Measurements from ENCODE around the gene CYTIP. TPM values are rescaled to one million over a fixed set of nuclear protein-coding genes. Genes with fewer than 3 reads are reported as not detected.

Gene CYTIP
- total RNA-seq, 1 experiment from 2014 or later, result 0.87 TPM

DNA sequence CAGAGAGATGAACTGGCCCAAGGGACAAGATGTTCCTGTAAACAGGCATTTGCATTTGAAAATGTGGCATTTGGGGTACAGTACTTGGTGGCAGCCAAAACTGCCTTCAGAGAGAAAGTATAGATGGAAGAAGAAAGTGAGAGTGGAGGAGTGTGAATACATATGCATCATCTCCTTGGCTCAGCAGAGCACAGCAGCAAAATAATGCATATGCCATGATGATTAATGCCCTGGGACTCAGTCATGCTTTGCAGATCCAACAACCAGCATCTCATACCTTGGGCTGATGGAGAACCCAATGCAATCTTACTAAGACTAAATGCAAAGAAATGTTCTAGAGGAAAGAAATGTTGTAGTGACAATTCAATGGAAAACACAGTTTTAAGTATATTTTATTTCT lies 29.7 kb upstream of the CYTIP start:
- no peak overlapping the region for H3K4me3 ChIP-seq (ENCODE audit: insufficient read depth, low read depth, low read length)
- H3K36me3 ChIP-seq (replicated peaks; ENCODE audit: control insufficient read depth, insufficient read depth, low read length), result no peaks in the 10 kb centered on the region
- no peaks in the 10 kb centered on the region for H3K27me3 ChIP-seq (ENCODE audit: control insufficient read depth, insufficient read depth, low read length)
- DNase-seq, result no peak

DNA sequence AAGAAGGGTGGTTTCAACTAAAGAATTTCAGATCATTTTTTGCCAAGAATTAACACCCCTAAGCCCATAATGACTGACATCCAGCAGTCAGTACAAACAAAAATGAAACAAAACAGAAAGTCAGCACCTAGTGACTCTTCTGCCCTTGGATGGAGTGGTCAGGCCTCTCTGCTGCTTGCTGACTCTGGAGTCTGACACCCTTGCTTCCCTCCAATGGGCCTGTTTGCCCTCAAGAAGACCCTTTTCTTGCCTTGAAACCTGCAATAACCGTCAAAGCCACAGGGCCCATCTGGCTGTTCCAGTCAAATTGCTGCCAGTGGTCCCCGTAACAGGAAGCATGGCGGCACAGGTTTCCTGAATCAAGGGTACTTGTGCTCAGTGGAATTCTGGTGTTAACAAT lies 27.2 kb upstream of the CYTIP start:
- Histone ChIP-seq H3K4me3 (ENCODE audit: insufficient read depth, low read depth, low read length) (no peak overlapping the region), H3K27me3 (ENCODE audit: control insufficient read depth, insufficient read depth, low read length) (no peaks in the 10 kb centered on the region), H3K36me3 (replicated peaks; ENCODE audit: control insufficient read depth, insufficient read depth, low read length) (no peaks in the 10 kb centered on the region)
- DNase-seq, result no peak

DNA sequence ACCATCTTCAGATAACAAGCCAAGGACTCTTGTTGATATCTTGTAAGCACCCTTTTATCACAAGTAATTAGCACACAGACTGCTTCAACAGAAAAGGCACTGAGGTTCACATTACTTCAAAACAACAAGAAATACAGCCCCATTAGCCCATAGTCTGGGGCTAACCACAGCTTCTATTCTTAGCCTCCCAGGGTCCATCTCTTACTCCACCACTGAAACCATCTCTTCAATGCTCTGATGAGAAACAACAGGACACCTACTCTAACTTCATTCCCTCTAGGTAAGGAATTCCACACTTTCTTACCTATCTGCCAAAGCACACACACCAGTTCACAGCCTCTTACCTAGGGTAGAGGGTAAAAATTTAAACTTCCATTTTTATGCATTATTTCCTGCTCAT lies 26.4 kb upstream of the CYTIP start:
- DNase-seq, result no peak

DNA sequence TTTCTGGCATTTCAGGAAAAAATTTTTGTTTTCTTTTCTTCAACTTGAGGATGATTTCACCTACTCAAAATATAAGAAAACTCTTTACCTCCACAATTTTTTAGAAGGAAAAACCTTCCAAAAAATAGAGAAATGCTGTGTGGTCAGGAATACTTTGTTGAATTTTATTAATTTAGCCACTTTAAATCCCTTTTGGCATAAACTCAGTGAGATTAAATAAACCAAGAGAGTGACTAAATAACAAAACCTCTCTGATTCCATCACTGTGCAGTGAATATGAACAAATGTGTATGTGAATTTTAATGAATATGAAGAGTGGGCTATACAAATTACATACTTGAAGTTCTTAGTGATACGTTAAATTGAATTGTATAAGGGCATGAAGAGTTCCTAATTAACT lies 25.8 kb upstream of the CYTIP start:
- Histone ChIP-seq H3K36me3 (replicated peaks; ENCODE audit: control insufficient read depth, insufficient read depth, low read length) (no peaks in the 10 kb centered on the region), H3K27me3 (ENCODE audit: control insufficient read depth, insufficient read depth, low read length) (no peaks in the 10 kb centered on the region), H3K4me3 (ENCODE audit: insufficient read depth, low read depth, low read length) (no peak overlapping the region)
- DNase-seq, result no peak

More for the DNA sequence above, 26.4 kb upstream of the CYTIP start:
- no peaks in the 10 kb centered on the region for H3K27me3 ChIP-seq (ENCODE audit: control insufficient read depth, insufficient read depth, low read length)
- no peaks in the 10 kb centered on the region for H3K36me3 ChIP-seq (replicated peaks; ENCODE audit: control insufficient read depth, insufficient read depth, low read length)
- no peak overlapping the region for H3K4me3 ChIP-seq (ENCODE audit: insufficient read depth, low read depth, low read length)

DNA sequence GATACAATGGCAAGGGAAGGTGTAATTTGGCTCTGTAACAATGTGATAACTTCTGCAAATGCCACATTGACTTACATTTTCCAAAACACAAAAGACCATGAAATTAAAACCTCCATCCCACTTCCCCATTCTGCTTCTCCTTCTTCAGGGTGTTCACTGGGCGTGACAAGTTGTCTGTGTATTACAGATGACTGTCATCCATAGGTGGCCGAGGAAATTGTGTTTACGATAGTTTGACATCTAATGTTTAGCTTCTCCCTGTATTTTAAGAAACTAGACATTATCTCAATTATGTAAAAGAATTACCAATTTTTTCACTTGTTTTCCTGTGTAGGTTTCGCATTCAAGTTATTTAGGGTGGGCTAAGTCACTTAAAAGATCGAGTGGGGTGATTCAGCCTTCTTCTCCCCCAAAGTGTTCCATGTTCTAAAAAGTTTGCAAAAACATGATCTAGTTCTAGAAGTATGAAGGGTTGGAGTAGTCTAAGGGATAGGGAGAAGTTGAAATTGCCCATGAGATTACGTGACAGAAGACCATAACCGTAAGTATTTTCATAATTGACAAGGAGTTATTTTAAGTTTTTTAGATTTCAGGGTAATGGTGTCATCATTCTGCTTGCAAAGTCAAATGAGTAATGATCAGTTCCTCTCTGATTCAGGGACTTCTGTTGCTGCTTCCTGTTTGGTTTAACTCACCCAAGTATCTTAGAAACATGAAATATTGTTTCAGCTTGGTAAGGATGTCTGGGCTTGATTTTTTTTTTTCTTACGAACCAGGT lies 25.2 kb upstream of the CYTIP start:
- no peaks in the 10 kb centered on the region for H3K27me3 ChIP-seq (ENCODE audit: control insufficient read depth, insufficient read depth, low read length)
- H3K36me3 ChIP-seq (replicated peaks; ENCODE audit: control insufficient read depth, insufficient read depth, low read length), result no peaks in the 10 kb centered on the region
- no peak overlapping the region for H3K4me3 ChIP-seq (ENCODE audit: insufficient read depth, low read depth, low read length)
- no peak for DNase-seq

DNA sequence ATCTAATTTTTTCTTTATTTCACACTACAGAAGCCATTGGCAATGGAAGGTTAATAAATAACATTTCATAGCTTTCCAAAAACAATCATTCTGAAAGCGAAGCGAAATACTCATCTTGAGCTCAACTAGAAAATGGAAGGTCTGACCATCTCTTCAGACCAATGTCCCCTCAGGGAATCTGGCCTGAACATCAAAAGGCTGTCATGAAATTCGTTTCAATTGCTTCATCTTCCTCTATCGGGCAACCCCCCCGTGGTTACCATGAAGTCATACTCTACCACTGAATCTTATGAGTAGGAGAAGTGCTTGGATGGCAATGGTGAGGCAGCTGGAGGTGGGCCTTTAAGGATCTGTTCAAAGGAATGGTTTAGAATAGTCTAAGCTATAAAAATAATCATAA lies 22.9 kb upstream of the CYTIP start:
- Histone ChIP-seq H3K4me3 (ENCODE audit: insufficient read depth, low read depth, low read length) (no peak overlapping the region), H3K27me3 (ENCODE audit: control insufficient read depth, insufficient read depth, low read length) (no peaks in the 10 kb centered on the region), H3K36me3 (replicated peaks; ENCODE audit: control insufficient read depth, insufficient read depth, low read length) (no peaks in the 10 kb centered on the region)
- DNase-seq, result no peak

DNA sequence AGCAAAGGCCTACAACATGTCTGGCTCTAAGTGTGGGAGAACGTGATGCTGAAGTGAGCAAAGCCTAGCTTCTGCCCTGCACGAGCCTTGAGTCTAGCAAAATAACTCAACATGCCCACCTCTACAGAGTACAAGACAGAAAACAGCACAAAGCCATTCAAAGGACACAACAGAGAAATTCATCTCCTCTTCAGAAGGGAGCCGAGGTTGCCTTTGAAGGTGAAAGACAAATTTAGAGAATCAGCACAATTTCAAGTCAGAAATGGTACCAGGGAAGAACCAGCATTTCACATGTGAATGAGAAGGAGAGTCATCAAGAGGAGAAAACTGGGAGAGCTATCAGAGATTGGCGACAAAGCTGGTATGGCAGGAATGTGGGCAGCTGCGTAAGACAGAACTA lies 21.7 kb upstream of the CYTIP start:
- Histone ChIP-seq H3K36me3 (replicated peaks; ENCODE audit: control insufficient read depth, insufficient read depth, low read length) (no peaks in the 10 kb centered on the region), H3K27me3 (ENCODE audit: control insufficient read depth, insufficient read depth, low read length) (no peaks in the 10 kb centered on the region), H3K4me3 (ENCODE audit: insufficient read depth, low read depth, low read length) (no peak overlapping the region)
- no peak for DNase-seq

DNA sequence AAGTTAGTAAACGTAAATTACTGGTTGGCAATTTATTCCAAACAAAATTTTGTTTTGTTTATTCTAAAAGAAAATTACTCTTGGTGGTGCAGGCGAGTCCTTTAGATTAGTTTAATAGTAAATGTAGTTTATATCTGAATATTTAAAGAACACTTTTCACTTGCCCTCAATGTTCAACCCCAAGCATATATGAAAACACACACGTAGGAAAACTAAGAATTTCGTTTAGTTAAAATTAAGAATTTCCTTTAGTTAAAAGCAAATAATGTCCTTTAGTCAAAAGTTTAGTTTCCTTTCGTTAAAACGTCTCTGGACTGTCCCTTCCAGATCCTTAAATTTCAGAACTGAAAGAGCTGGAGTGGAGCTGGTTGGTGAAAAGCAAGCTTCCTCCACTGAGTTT lies 19.1 kb upstream of the CYTIP start:
- no peaks in the 10 kb centered on the region for H3K36me3 ChIP-seq (replicated peaks; ENCODE audit: control insufficient read depth, insufficient read depth, low read length)
- no peaks in the 10 kb centered on the region for H3K27me3 ChIP-seq (ENCODE audit: control insufficient read depth, insufficient read depth, low read length)
- H3K4me3 ChIP-seq (ENCODE audit: insufficient read depth, low read depth, low read length), result no peak overlapping the region
- no peak for DNase-seq

DNA sequence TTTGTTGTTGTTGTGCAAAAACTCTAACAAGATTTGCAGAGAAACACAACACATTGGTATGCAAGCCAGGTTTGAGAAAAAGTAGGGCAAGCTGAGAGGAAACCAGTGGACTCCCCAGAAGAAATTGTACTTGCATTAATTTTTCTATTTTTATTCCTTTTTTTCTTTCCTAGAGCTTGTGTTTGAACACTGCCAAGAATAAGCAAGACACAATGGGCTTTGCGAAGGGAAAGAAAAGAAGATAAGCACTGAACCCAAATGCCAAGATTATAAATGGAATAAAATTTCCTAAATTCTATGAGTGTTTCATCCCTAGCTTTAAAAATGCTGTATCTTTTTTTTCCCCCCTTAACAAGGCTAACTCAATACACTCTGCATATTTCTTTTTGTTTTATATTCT lies 17.0 kb upstream of the CYTIP start:
- H3K27me3 ChIP-seq (ENCODE audit: control insufficient read depth, insufficient read depth, low read length), result no peaks in the 10 kb centered on the region
- no peaks in the 10 kb centered on the region for H3K36me3 ChIP-seq (replicated peaks; ENCODE audit: control insufficient read depth, insufficient read depth, low read length)
- H3K4me3 ChIP-seq (ENCODE audit: insufficient read depth, low read depth, low read length), result no peak overlapping the region
- DNase-seq, result no peak

DNA sequence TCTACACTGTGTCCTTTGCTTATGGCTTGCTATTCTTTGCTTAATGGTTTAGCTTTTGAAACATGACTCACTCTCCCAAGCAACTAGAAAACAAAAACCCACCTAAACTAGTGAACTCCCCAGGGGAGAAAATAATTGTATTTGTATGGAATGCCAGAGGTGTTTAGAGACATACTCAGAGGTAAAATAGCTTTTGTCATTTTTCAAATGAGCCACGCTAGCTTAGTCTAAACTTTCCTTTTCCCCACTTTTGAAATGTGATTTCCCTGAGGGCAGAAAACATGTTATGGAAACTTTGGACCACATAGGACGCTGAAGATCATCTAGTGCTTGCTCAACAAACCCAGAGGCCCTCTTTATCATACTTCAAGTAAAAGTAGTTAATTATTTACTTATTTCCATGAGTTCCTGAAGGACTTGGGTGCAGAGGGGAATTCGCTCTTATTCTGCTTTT lies 16.5 kb upstream of the CYTIP start:
- no peaks in the 10 kb centered on the region for H3K27me3 ChIP-seq (ENCODE audit: control insufficient read depth, insufficient read depth, low read length)
- DNase-seq, result no peak
- no peak overlapping the region for H3K4me3 ChIP-seq (ENCODE audit: insufficient read depth, low read depth, low read length)
- H3K36me3 ChIP-seq (replicated peaks; ENCODE audit: control insufficient read depth, insufficient read depth, low read length), result no peaks in the 10 kb centered on the region

DNA sequence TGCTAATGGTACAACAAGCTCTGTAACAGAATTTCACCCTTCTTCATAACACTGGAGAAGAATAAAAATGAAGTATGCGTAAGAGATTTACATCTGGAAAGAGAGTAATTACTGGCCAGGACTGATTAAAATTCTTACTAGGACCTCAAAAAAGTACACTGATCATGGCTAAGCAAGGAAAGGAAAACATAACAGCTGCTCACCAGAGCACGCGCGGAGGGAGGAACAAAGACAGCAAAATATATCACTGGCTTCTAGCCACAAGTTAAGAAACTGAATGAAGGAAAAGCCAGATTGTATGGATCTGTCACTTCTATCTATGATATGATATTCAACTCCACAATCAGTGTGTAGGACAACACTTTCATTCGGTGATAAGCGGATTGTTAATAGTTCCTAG lies 15.6 kb upstream of the CYTIP start:
- no peaks in the 10 kb centered on the region for H3K36me3 ChIP-seq (replicated peaks; ENCODE audit: control insufficient read depth, insufficient read depth, low read length)
- no peak overlapping the region for H3K4me3 ChIP-seq (ENCODE audit: insufficient read depth, low read depth, low read length)
- no peak for DNase-seq
- H3K27me3 ChIP-seq (ENCODE audit: control insufficient read depth, insufficient read depth, low read length), result no peaks in the 10 kb centered on the region

DNA sequence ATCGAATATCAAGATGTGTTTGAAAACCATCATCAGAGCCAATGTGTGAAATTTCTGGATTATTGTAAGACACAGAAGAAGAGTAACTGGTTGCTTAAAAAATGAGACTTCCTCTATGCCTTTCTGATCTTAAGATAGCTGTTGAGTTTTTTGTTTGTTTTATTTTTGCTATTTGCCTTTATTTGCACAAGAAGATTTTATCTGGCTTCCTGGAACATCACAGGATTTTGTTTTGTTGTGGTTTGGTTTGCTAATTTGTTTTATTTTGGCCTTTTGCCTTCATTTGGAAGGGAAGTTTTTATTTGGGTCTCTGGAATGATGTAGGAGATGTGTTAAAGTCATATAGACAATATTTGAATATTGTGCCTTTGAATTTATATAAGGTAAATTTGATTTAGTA lies 3.9 kb upstream of the CYTIP start:
- DNase-seq, result no peak
- Histone ChIP-seq H3K27me3 (ENCODE audit: control insufficient read depth, insufficient read depth, low read length) (no peaks in the 10 kb centered on the region), H3K4me3 (ENCODE audit: insufficient read depth, low read depth, low read length) (no peak overlapping the region), H3K36me3 (replicated peaks; ENCODE audit: control insufficient read depth, insufficient read depth, low read length) (no peaks in the 10 kb centered on the region)

DNA sequence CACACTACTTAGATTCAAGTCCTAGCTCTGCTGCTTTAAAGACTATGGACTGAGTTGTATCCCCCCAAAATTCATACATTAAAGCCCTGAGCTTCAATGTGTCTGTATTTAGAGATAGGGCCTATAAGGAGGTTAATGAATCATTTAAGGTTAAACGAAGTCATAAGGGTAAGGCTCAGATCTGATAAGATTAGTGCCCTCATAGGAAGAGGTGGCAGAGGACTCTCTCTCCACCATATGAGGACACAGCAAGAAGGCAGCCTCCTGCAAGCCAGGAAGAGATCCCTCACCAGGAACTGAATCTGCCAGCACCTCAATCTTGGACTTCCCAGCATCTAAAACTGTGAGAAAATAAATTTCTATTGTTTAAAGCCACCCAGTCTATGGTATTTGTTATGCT lies 3.1 kb upstream of the CYTIP start:
- H3K4me3 ChIP-seq (ENCODE audit: insufficient read depth, low read depth, low read length), result no peak overlapping the region
- no peaks in the 10 kb centered on the region for H3K36me3 ChIP-seq (replicated peaks; ENCODE audit: control insufficient read depth, insufficient read depth, low read length)
- H3K27me3 ChIP-seq (ENCODE audit: control insufficient read depth, insufficient read depth, low read length), result no peaks in the 10 kb centered on the region
- DNase-seq, result no peak

DNA sequence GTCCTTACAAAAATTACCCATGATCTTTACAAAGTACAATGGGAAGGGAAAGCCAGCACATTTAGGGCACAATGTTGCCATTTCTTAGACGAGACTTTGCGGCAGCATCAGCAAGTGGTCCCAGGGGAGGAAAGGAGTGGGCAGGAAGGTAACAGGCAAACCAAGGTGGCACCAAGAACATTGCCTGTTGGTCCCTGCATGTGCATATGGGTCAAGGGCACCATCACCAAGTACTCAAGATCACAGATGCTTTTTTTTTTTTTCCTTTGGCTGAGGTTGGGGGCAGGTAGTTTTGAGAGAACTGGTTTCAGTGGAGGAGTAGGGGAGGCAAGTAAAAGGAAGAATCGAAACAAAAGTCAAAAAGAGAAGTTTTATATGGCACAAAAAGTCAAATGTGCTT lies 752 bp upstream of the CYTIP start:
- Histone ChIP-seq H3K4me3 (ENCODE audit: insufficient read depth, low read depth, low read length) (no peak overlapping the region), H3K27me3 (ENCODE audit: control insufficient read depth, insufficient read depth, low read length) (no peaks in the 10 kb centered on the region), H3K36me3 (replicated peaks; ENCODE audit: control insufficient read depth, insufficient read depth, low read length) (no peaks in the 10 kb centered on the region)
- no peak for DNase-seq

DNA sequence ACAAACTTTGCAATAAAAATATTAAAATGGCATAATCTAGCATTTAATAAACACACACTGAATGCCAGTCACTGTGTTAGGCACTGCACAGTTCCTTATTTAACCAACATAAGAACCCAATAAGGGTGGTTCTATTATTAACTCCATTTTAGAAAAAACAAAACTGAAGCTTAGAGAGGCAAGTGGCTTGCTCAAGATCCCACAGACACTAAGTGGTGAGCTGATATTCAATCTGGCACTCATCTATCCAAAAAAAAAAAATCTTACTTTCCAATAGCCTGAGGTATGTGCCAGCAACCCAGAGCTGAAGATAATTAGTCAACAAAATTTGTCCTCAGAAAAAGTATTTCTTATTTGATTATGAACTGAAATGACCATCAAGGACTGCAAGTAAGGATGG lies 799 bp downstream of the CYTIP start:
- H3K27me3 ChIP-seq (ENCODE audit: control insufficient read depth, insufficient read depth, low read length), result no peaks in the 10 kb centered on the region
- H3K4me3 ChIP-seq (ENCODE audit: insufficient read depth, low read depth, low read length), result no peak overlapping the region
- no peak for DNase-seq
- no peaks in the 10 kb centered on the region for H3K36me3 ChIP-seq (replicated peaks; ENCODE audit: control insufficient read depth, insufficient read depth, low read length)

DNA sequence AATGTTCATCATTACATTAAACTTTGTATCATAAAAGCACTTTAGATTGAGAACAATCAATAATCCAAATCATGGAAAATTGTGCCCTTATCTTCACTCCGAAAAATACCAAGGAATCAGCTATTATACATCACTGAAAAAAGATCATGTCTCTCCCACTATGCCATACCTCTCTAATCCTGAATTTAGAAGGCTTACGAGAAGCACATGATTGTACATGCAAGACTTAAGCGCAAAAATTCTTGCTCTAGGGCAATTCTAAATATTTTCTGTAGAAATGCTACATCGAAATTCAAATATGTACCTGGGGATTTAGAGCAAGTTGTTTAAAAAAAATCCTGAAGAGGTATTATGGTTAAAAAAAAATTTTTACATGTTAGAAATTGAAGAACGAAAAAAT lies 1.3 kb downstream of the CYTIP start:
- no peak for DNase-seq
- Histone ChIP-seq H3K4me3 (ENCODE audit: insufficient read depth, low read depth, low read length) (no peak overlapping the region), H3K27me3 (ENCODE audit: control insufficient read depth, insufficient read depth, low read length) (no peaks in the 10 kb centered on the region), H3K36me3 (replicated peaks; ENCODE audit: control insufficient read depth, insufficient read depth, low read length) (no peaks in the 10 kb centered on the region)
